ENCODE data around the gene MYO1B.

- TF ChIP-seq CTCF (conservative IDR thresholded peaks at IDR 0.05; ENCODE audit: low read length) (no peak), EZH2phosphoT487 (IDR thresholded peaks at IDR 0.05; ENCODE audit: borderline replicate concordance) (no peak)
Measured at GRCh38 chr2:191287820-191288219, 42.6 kb downstream of the MYO1B start.

Measured in Loucy (cell line).